HG02981 (cell line): ENCODE results near the gene DUSP10.

Experiments used
- ATAC-seq: cut with Tn5 transposase; IDR thresholded peaks from one replicate; pipeline ENCODE4 v1.9.1; 2021; ENCODE audit warnings: mild to moderate bottlenecking, moderate library complexity; ENCODE audit not compliant: unreplicated experiment

Gene DUSP10

DNA sequence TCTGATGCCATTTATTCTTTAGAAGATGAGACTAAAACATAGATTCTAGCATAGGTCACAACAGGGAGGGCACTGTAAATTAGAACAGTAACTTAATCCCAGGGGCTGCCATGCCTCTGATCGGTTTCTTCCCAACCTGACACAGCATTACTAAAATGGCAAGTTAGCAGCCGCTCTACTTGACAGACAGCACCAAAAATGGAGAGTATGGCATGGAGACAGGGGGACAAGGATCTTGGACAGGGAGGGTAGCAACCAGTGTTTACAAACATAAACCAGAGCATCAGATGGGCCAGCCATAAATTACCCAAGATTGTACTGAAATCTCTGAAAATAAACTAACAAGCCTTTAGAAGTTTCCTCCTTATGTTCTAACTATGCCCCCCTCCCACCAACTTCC, 5.9 kb downstream of the DUSP10 start:
- ATAC-seq: no peak

DNA sequence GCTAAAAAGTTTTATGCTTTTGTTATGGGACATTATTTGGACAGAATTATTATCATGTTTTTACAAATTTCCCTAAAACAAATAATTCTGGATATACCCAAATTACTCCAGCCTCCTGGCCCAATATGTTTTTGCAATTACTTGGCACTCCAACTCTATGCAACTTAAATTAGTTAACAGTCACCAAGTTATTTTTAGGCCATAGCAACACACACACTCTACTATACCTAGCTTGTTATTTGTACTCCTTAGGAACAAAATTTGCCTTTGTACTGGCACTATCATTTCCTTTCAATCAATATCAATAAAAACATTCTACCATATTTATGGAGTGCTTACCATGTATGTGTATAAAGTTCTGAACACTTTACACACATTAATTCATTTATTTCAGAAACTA, 7.7 kb downstream of the DUSP10 start:
- peak; percentile 35 for ATAC-seq

DNA sequence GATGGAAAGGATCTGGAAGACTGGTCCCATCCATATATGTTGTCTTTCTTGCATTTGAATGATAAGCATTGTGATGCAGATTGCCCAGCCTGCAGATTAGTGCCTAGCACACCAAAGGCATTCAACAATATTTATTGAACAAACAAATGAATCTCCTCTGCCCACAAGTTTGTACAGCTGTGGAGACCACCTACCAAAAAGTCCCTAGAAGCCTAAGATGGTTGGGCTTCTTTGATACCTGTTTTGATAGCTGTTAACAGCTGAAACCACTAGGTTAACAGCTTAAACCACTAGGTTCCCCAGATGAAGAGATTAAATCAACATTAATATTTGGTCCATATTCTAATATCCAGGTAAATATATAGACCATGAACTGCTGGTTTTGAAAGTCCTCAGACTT, 9.8 kb downstream of the DUSP10 start:
- ATAC-seq: no peak

DNA sequence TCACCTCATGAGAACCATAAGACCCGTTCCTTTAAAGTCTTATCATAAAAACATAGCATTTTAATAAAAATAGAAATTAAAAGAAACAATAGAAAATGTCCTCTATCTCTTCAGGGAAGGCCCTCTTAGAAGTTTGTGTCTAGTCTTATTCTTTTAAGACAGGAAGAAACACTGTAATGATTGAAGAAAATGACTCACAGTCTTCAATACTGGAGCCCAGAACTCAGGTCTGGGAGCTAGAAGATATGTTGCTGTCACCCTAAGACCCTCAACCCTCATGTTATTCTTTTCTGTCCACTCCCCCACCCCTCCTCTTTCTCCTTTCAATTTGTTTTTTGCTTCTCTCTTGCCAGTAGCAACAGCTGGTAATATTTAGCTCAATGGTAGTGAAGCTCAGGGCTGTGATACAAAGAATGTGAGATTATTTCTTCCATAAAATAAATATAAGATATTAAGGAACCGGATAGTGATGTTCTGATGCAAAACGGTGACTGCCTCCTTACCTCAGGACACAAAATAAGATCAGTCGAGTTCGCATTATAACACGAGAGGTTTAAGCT, 12.0 kb downstream of the DUSP10 start:
- no peak for ATAC-seq

DNA sequence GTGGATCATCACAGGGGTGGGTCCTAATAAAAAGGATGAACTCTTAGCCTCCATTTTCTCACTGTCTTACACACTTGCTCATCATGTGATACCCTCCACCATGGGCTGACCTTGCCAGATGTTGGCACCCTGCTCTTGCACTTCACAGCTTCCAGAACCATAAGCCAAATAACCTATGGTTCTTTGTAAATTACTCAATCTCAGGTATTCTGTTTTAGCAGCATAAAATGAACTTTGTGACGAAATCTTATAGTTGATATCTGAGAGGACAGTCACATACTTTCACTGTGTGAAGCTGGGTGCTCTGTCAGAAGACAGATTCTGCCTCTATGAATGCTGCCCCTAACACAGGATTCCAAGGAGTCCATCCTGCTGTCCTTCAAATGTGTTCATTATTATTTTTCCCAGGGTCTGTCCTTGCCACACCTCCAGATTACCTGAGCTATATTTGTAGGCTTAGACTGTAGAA, 13.8 kb downstream of the DUSP10 start:
- no peak for ATAC-seq

DNA sequence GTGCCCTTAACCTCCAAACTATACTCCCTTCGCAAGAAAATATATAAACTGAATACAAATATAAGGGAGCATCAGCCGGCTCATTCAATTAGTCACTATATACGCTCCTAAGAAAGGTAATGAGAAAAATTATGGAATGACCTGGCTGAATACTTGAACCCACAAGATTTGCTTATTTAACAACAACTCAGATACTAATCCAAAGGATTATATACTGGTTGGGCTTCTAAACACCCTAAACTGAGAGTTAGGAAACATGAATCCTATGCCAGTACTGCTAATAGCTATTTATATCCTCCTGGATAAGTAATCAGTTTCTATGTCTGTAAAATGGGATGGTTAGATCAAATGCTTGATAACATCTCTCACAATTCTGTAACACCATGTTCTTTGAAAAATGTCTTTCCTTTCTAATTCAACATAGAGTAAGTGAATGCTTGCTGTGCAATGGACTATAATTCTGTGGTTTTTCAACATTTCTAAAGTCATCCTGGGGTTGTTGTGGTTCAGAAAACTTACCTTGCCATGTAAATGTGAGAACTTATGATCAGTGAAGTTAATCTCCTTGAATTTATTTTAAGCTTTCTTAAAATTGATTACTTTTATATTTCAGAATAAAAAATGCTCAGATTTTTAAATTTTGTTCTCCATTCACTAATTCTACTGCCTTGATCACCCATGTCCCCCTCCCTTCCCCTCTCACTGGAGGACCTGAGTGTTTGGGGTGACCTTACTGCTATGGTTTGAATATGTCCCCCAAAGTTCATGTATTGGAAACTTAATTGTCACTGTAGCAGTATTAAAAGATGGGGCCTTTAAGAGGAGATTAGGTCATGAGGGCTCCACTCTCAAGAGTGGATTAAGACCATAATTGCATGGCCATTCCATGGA, 14.5 kb downstream of the DUSP10 start:
- ATAC-seq: no peak

DNA sequence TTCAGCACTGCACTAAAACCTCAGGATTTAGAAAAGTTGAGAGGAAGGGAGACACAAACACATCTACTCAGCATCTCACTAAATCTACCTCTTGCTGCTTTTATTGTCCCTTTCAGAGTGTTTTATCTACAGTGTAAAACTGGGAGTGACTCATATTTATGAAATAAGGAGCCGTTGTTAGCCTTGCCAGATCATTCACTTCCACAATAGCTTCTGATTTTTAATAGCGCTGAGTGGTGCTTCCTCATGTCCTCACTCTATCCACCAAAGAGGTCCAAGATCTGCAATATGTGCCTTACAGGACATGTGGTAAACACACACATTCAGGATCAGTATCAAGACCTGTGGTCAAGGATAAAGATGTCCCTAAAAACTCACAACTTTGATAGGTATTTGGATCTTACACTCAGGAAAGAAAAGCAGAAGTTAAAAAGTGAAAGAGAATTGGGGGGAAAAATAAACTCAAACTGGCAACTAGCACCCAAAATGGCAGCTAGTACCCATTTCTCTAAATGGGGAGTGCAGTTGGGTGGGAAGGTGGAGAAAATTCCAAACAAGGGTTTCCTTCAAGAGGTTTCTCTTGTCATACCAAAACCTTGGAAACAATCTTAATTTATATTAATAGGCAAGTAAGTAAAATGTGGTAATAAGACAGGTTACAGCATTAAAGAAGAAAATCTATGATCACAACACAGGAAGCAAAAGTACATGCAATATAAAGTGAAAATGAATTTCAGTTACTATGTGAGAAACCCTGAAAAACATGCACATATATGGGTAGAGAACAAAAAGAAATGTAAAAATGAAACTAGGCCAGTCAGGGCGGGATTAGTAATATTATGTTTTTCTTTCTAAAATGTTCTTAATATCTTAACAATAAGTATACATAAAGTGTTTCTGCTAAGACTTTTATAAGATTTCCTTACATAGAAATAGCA, 15.9 kb downstream of the DUSP10 start:
- ATAC-seq: peak; percentile 62

DNA sequence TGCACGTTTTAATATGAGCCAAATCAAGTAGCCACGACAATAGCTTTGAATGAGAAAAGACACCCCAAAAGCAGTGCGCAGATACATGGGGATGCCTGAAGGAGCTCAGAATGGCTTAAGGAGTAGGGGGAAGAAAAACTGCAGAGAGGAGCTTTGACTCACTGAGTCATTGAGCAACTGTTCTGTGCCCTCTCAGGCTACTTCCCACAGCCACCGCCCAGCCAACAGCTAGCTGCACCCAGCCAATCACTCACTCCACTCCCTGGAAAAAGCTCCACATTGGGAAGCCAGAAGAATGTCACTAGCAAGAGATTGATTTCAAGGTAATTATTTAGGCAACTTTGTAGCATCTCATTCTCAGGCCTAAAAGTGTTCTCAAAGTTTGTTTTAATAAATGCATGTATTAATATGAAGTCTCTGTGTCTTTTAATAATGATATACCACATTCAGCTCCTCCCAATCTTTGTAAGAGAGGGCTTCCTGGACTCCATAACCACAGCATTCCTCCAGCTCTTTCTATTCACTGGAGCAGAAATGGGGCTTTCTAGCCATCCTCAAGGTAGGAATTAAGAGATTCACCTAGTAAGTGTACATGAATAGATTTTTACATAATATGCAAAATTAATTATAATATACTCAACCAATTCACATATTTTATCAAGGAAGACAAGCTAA, 16.8 kb downstream of the DUSP10 start:
- no peak for ATAC-seq

DNA sequence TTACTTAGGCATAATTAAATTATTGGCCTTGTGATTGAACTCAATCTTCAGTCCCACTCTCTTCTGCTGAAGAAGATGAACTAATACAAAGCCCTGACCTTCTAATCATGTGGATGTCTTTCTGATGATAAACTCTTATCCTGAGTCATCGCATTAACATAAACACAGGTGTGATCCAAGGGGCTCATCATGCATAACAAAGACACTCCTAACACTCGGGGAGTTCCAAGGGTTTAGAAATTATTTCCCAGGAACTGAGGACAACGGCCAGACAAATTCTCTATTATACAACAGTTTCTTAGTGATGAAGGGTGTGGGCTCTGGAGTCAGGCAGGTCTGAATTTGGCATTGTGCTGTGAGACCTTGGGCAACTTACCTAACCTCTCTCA, 18.0 kb downstream of the DUSP10 start:
- ATAC-seq: no peak

DNA sequence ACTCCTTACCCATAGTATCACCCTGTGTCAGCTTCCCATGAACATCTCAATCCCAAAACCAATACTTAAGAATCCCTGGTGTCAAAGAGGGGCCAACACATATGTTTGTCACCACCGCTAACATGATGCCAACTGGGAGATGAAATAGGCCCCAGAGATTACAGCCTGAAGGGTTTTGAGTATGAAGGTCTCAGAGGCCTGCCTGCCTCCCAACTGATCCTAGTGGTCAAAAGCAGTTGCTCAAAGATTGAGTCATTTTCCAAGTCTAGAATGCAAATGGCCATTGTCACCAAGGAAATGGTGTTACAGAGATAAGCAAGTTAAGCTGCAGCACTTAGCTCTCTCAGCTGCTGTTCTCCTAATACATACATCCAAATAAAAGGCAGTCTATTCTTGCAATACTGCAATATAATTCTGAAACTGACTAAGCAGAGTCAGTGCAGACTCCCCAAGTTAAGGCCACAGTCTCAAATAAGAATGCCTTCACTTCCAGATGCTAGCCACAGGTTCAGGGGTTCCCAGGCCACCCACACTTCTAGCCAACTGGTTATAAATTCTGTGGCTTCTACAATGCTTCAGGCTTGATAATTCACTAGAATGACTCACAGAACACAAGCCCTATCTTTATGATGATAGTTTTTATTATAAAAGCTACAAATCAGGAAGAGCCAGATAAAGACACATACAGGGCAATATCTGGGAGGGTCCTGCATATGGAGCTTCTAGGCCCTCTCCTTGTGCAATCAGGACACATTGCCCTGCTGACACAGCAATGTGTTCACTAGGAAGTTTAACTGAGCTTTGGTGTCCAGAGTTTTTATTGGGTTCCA, 18.7 kb downstream of the DUSP10 start:
- peak; percentile 35 for ATAC-seq

DNA sequence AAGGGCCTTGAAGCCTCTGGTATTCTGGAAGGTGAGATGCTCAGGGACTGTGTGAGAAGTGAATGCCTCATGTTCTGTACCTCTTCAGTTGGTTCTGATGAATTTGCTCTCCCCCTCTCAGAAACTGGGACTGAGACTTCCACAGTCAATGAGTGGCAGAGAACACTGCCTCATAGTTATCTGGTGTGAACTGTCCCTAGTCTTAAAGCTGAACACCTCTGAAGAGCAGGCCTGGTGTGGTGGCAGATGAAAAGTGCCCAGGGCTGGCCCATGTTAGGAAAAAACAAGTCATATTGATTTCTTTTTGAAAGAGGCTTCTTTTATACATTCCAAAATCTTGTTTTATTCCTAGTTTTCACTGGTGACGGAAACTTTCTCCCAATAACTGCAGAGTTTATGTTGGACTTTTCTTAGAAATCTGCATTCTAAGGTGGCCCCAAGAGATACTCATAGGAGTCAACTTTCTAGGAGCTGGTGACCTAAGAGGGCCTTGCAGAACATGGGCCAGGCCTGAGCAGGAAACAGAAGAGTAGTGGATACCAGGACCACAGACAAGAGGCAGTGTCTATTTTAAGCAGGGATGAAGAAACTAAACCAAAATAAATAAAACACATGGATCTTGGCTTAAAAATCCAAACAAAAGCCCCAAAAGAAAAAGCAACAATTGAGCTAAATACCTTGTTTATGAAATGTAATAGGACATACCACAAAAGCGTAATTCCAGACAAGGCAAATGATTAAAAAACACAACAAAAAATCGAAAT, 19.5 kb downstream of the DUSP10 start:
- ATAC-seq: no peak

DNA sequence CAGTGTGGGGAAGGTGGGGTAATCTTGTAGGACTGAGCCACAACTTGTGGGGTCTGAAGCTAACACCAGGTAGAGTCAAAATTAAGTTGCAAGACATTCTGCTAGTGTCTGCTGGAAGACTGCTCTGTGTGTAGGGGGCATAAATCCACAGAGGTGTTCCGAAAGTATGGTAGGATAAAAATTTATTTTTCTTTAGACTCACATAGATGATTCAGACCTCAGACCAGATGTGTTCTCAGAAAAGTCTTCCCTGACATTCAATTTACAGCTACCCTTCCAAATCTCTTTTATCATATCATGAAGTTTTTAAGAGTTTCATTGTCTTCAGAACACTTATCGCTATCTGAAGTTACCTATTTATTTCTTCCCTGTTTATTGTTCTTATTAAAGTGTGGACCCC, 21.3 kb downstream of the DUSP10 start:
- ATAC-seq: no peak

DNA sequence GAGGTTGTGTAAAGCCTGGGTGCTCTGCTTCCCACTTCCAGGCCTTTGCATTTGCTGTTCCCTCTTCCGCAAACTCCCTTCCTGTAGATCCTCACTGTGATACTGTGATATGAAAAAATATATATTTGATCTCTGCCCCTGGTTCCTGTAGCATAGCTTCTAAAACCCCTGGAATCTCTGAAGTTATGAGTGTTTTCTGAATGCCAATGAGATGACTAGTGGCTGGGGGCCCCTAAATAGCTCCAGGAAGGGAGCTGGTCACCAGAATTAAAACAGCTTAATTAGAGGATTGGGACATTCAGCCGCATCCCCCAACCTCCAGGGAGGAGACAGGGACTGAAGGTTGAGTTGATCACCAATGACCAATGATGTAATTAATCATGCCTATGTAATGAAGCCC, 21.9 kb downstream of the DUSP10 start:
- no peak for ATAC-seq

DNA sequence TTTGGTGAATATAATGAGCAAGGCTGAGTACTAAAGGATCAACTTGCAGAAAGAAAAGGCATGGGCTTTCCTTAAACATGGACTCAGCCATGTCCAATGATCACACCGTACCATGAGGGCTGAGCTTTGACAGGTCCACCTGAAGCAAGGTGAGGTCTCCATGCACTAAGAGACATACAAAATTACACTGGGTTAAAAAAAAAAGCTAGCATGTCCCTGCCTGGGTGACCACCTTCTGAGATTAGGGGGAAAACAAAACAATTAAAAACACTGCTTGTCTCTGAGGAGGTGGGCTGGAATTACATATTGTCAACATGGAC, 22.7 kb downstream of the DUSP10 start:
- no peak for ATAC-seq

DNA sequence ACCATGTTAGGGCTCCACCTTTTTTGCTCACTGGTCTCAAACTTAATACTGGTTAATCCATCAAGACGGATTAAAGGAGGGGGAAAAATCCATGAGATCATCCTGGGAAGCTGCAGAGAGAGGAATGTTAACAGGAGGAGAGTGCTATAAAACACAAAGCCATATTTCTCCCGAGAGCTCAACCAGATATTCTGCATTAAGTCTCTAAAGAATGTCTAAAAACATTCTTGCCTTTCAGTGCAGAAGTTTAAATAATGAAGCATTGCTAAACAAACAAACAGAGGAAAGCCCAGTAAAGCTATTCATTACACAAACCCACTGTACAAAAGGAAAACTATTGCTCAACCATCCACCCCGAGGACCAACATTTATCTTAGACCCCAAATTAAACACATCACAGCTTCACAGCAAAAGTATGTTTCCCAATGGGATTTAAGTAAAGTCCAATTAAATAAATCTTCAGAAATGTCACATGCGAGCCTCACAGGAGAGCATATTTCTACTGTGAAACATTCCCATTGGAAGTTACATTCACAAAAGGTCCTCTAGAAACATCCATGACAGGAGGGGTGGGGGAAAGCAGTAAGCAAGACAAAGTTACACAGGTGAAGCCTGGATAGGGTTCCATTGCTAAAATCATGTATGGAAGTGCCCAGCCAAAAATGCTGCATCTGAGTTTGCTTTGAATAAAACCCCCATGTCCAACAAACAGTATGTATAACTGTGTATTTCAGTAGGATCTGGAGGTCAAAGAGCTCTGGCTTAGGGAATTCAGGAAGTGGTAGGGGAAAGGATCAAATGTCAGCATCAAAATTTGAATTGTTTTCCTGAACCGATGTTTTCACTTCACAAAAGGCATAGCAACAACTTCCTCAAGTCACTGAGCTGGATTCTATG, 23.3 kb downstream of the DUSP10 start:
- ATAC-seq: no peak

DNA sequence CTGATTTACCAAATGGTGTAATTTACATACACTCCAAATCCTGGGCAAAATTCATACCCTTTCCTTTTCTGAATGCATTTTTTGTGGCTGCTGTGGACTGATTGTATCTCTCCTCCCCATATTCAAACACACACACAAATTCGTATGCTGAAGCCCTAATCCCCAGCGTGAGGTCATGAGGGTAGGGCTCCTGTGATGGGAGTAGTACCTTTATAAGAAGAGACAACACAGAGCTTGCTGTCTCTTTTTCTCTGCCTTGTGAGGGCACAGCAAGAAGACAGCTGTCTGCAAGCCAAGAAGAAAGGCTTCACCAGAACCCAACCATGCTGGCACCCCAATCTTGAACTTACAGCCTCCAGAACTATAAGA, 24.4 kb downstream of the DUSP10 start:
- ATAC-seq: no peak

DNA sequence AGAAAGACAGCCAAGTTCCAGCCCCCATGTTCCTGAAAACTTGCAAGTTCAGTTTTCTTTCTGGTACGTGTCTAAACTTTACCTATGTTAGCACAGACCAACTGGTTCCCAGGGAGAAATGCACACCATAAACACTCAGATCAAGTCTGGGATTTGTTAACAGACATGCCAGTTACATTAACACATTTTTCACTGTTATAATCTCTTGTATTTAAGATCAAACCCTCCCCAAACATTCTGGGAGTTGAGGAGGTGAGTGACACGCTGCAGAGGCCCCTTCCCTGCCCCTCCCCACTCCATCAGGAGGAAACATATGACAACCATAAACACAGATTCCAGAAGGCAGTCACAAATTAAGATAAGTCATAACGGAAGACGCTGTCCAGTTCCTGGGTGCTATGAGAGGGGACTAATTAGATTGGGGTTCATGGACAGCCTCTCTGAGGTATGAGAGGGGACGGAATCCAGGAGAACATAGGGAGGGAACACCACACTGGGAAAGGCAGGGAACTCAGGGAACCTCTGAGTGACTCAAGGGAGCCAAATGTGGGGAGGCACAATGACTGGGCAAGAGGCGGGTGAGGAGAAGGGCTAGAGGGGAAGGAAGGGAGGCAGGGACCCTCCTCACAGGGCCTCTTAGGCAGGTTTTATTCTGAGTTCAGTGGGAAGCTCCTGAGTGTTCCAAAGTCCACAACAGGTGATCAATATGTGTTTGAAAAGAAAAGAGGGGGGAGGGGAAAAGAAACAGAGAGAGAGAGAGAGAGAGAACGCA, 25.0 kb downstream of the DUSP10 start:
- no peak for ATAC-seq
